A549 (cell line): ENCODE measurements around the gene DVL2. TPM values are rescaled to one million over a fixed set of nuclear protein-coding genes. Genes with fewer than 3 reads are reported as not detected.

Experiments used
- ATAC-seq, 2 experiments: fragments of 200-7000 bp in 1 of 2; fragments of >200 bp in 1 of 2; cut with Nextera tagmentation in 1 of 2; cut with Tn5 transposase in 1 of 2; 3 replicates each; pipeline versions ENCODE4 v1.8.0 to v1.9.1; 2018 to 2020; ENCODE audit warnings: mild to moderate bottlenecking in 1 of 2, moderate library complexity in 1 of 2
- CTCF ChIA-PET: fragments of 300-600 bp; sonication (Branson Sonifier 250); formaldehyde crosslinking; extraction: SDS; loops from one replicate; lab custom pipeline; 2021; ENCODE audit warnings: antibody characterized with exemption, inconsistent platforms; lab: Yijun Ruan, JAX
- POLR2A ChIA-PET: fragments of 350-600 bp; formaldehyde crosslinking; extraction: SDS; loops from one replicate; lab custom pipeline; 2021; ENCODE audit warnings: antibody characterized with exemption, inconsistent platforms; lab: Yijun Ruan, JAX
- DNase-seq, 2 experiments: peaks; one replicate each; pipeline versions ENCODE4 v3.0.0 to v3.0.0-alpha.2; 2011 to 2016; ENCODE audit warnings: low read depth in 1 of 2, low spot score in 1 of 2
- FAIRE-seq: peaks from 2 replicates; lab custom pipeline; 2011; peaks lifted over from hg19 to GRCh38; lab: Jason Lieb, UNC
- H3K27ac ChIP-seq, 2 experiments: fragments of >200 bp; sonication (Bioruptor Twin); formaldehyde crosslinking; 3 replicates each; pipeline ENCODE4 v1.5.1; 2016 to 2017
- H3K4me1 ChIP-seq: fragments of >200 bp; sonication (Bioruptor Twin); formaldehyde crosslinking; 3 replicates; pipeline ENCODE4 v1.6.1; 2016
- H3K4me2 ChIP-seq: fragments of >200 bp; sonication (Bioruptor Twin); formaldehyde crosslinking; 3 replicates; pipeline ENCODE4 v1.6.1; 2016
- H3K4me3 ChIP-seq: fragments of >200 bp; sonication (Bioruptor Twin); formaldehyde crosslinking; 3 replicates; pipeline ENCODE4 v1.5.1; 2016
- H3K9me3 ChIP-seq: fragments of >200 bp; sonication (Bioruptor Twin); formaldehyde crosslinking; 3 replicates; pipeline ENCODE4 v1.6.1; 2016
- CHD2 ChIP-seq: fragments of 150-350 bp; IDR thresholded peaks from 2 replicates; pipeline ENCODE4 v1.6.1; 2014; ENCODE audit warnings: low read length; ENCODE audit not compliant: partially characterized antibody
- EHMT2 ChIP-seq: fragments of 200-600 bp; sonication (generic); IDR thresholded peaks from 2 replicates; pipeline ENCODE4 v1.6.1; 2016; ENCODE audit warnings: antibody characterized with exemption, low read depth, mild to moderate bottlenecking, moderate library complexity
- EP300 ChIP-seq, 2 experiments: fragments of >200 bp; sonication (Bioruptor Twin); formaldehyde crosslinking; IDR thresholded peaks; 2 replicates in 1 of 2; 3 replicates in 1 of 2; pipeline ENCODE4 v1.6.1; 2016 to 2017
- FOSB ChIP-seq: fragments of 250-450 bp; sonication (Bioruptor Pico); IDR thresholded peaks from 2 replicates; pipeline ENCODE4 v1.5.0; 2020; ENCODE audit warnings: mild to moderate bottlenecking, moderate library complexity
- GATA3 ChIP-seq: IDR thresholded peaks from 2 replicates; pipeline ENCODE4 v1.6.1; 2012; ENCODE audit warnings: borderline replicate concordance
- HDAC2 ChIP-seq: fragments of 200-600 bp; sonication (generic); IDR thresholded peaks from 2 replicates; pipeline ENCODE4 v1.6.1; 2016
- HES2 ChIP-seq: fragments of >200 bp; sonication (Bioruptor Twin); formaldehyde crosslinking; IDR thresholded peaks from 2 replicates; pipeline ENCODE4 v1.6.1; 2016
- HOXB13 ChIP-seq: fragments of 250-450 bp; sonication (Bioruptor Pico); IDR thresholded peaks from 2 replicates; pipeline ENCODE4 v1.5.0; 2020; ENCODE audit warnings: low read depth, mild to moderate bottlenecking, moderate library complexity
- HOXB5 ChIP-seq: fragments of 250-450 bp; sonication (Bioruptor Pico); IDR thresholded peaks from 2 replicates; pipeline ENCODE4 v1.5.0; 2020; ENCODE audit warnings: mild to moderate bottlenecking, moderate library complexity
- JUN ChIP-seq, 2 experiments: fragments of >200 bp; sonication (Bioruptor Twin); formaldehyde crosslinking; IDR thresholded peaks; 2 replicates in 1 of 2; 3 replicates in 1 of 2; pipeline ENCODE4 v1.6.1; 2016 to 2017
- JUNB ChIP-seq: fragments of >200 bp; sonication (Bioruptor Twin); formaldehyde crosslinking; IDR thresholded peaks from 2 replicates; pipeline ENCODE4 v1.6.1; 2016
- MYC ChIP-seq: IDR thresholded peaks from 2 replicates; pipeline ENCODE4 v1.6.1; 2012; ENCODE audit warnings: mild to moderate bottlenecking, inconsistent platforms, low read length, improper control_type of control experiment, borderline replicate concordance
- PHF8 ChIP-seq: fragments of 200-600 bp; sonication (generic); IDR thresholded peaks from 2 replicates; pipeline ENCODE4 v1.6.1; 2016; ENCODE audit warnings: low read depth, mild to moderate bottlenecking, antibody characterized with exemption, moderate library complexity, borderline replicate concordance
- POLR2AphosphoS2 ChIP-seq: conservative IDR thresholded peaks from 2 replicates; pipeline ENCODE4 v1.6.1; 2012; ENCODE audit warnings: low read length, improper control_type of control experiment, inconsistent platforms
- TFCP2L1 ChIP-seq: fragments of 250-450 bp; sonication (Bioruptor Pico); IDR thresholded peaks from 2 replicates; pipeline ENCODE4 v1.5.0; 2021; ENCODE audit warnings: mild to moderate bottlenecking
- WGBS: methylation state at CpG from one replicate; pipeline ENCODE4 v1.1.6; 2017; ENCODE audit errors: missing lambda C conversion rate; 5-methylcytosine and 5-hydroxymethylcytosine counted together
- polyA plus RNA-seq, 4 experiments: library from polyadenylated mRNA; depleted of rRNA in 3 of 4; stranded (reverse); fragments of >200 nt; fragmentation: RNase III in 1 of 4; extraction: RNeasy Plus Mini Kit Qiagen cat#74134 plus additional on column Dnase treatment in 1 of 4; gene quantifications; 2 replicates in 3 of 4; 3 replicates in 1 of 4; pipeline ENCODE4 v1.2.3, GENCODE V29; 2011 to 2017
- TF ChIP-seq, protein P1 (sequence below): fragments of 450-650 bp; IDR thresholded peaks from 2 replicates; pipeline ENCODE4 v1.6.1; 2014; ENCODE audit warnings: antibody characterized with exemption

DVL2 gene
- polyA plus RNA-seq, 2 of the 4 experiments (the other 2 are of a cell fraction), result 5.7 to 40.4 TPM

- Histone ChIP-seq H3K27ac (peak overlapping the region; percentile 88 to 98), H3K4me3 (peak overlapping the region; percentile 74), H3K4me2 (peak overlapping the region; percentile 86)
- no peak; a peak in 2 of 6 replicates for ATAC-seq
- FAIRE-seq, result no peak
- DNase-seq, result no peak
- TF ChIP-seq MYC (no peak), TFCP2L1 (CRISPR knock-in tag) (0 out of 2 replicates have a peak, but pooled peaks have one; percentile 51)
- TF ChIP-seq, all 56 proteins: peak for 1
- ChIA-PET POLR2A (interaction anchor here (0.8 to 2.7 kb wide), 5 partner anchors 10 to 44 kb away, joined by 4 to 63 read pairs (median 4); partner anchors contain the start of genes DVL2, GABARAP and PHF23), CTCF (interaction anchor here (1.0 to 10.0 kb wide), 11 partner anchors 10 to 341 kb away, joined by 3 to 169 read pairs (median 7); partner anchors contain the start of genes DVL2, GABARAP, PHF23 and SLC2A4)
- WGBS, result 26% methylated on average over 12 of the region's 12 CpGs
- Histone ChIP-seq H3K9me3 (no peaks in the 10 kb centered on the region), H3K4me1 (peaks cover 52% of the 10 kb centered on the region)
Observed at GRCh38 chr17:7219229-7219811, 15.0 kb downstream of the DVL2 start.

DNA sequence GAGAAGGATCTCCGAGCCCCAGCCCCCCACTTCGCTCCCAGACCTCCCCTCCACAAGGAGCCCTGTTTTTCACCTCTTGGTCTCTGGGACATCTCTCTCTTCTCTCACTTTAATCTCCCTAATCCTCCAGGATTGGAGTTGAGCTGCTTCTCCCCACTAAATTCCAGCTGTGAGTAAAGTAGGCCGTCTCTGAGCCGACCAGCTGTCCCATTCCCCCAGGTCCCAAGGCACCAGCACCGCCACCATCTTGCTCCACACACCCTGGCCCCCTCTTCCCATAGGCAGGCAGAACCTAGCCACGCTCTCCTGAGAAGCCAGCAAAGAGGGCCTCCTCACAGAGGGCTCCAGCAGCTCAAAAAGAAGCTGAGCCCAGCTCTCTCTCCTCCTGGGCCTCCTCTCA, 15.6 kb downstream of the DVL2 start:
- POLR2A ChIA-PET, result interaction anchor here (0.8 to 2.7 kb wide), 3 partner anchors 18 to 45 kb away, joined by 4 to 63 read pairs (median 4); partner anchors contain the start of genes DVL2, GABARAP and PHF23
- FAIRE-seq (no peak), ATAC-seq (no peak), DNase-seq (no peak)
- TF ChIP-seq GATA3, result no peak
- TF ChIP-seq PHF8, result no peak
- TF ChIP-seq JUNB, result no peak
- TF ChIP-seq HDAC2, result no peak
- TF ChIP-seq HES2, result no peak
- TF ChIP-seq HOXB5 (CRISPR knock-in tag), result no peak
- no peak for TF ChIP-seq EP300 (IDR thresholded peaks at IDR 0.05)
- TF ChIP-seq EHMT2, result no peak
- Histone ChIP-seq H3K4me1 (peaks cover 53% of the 10 kb centered on the region), H3K27ac (peak overlapping the region; percentile 88 to 98; a peak in 5 of 6 replicates), H3K9me3 (no peaks in the 10 kb centered on the region), H3K4me2 (peak overlapping the region; percentile 86), H3K4me3 (no peak overlapping the region)
- CTCF ChIA-PET, result interaction anchor here (1.0 to 10.0 kb wide), 9 partner anchors 16 to 173 kb away, joined by 3 to 169 read pairs (median 6); partner anchors contain the start of genes DVL2, GABARAP, PHF23 and SLC2A4
- 88% methylated on average over 6 of the region's 6 CpGs for WGBS

DNA sequence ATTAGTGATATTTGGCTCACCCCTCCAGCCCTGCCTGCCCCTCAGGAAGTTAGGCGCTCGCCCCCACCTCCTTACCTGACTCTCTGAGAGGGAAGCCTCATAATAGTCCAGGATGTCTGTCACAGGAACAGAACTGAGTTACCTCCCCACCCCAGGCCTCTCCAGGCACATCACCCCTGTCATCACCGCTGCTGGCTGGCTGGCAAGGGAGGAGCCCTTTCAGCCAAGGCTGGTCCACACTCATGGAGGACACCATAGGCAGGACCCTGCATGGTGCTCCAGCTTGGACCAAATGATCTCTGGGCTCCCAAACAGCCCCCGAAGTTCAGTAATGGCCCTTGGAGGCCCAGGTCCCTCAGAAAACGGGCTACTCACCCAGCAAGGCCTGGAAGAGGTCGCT, 16.2 kb downstream of the DVL2 start:
- Histone ChIP-seq H3K27ac (peak overlapping the region; percentile 73 to 98; a peak in 5 of 6 replicates), H3K9me3 (no peaks in the 10 kb centered on the region), H3K4me2 (peak overlapping the region; percentile 96), H3K4me1 (peaks cover 56% of the 10 kb centered on the region), H3K4me3 (no peak overlapping the region)
- WGBS, result 68% methylated on average over 5 of the region's 6 CpGs
- CTCF ChIA-PET, result interaction anchor here (0.8 to 10.0 kb wide), 5 partner anchors 19 to 173 kb away, joined by 3 to 169 read pairs (median 16); partner anchors contain the start of genes DVL2, GABARAP and PHF23
- DNase-seq, result no peak
- POLR2A ChIA-PET, result interaction anchor here (0.5 to 1.6 kb wide), 3 partner anchors 16 to 457 kb away, joined by 3 to 10 read pairs (median 3); partner anchors contain the start of genes DVL2 and TMEM256
- no peak for ATAC-seq
- TF ChIP-seq TFCP2L1 (CRISPR knock-in tag) (no peak), FOSB (CRISPR knock-in tag) (no peak)
- TF ChIP-seq, protein P1, sequence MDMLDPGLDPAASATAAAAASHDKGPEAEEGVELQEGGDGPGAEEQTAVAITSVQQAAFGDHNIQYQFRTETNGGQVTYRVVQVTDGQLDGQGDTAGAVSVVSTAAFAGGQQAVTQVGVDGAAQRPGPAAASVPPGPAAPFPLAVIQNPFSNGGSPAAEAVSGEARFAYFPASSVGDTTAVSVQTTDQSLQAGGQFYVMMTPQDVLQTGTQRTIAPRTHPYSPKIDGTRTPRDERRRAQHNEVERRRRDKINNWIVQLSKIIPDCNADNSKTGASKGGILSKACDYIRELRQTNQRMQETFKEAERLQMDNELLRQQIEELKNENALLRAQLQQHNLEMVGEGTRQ, result no peak
- no peak for FAIRE-seq

- Histone ChIP-seq H3K4me1 (peaks cover 56% of the 10 kb centered on the region), H3K4me3 (peak overlapping the region; percentile 51)
- no peak for FAIRE-seq
- TF ChIP-seq EP300 (IDR thresholded peaks at IDR 0.05) (no peak), HOXB13 (CRISPR knock-in tag) (no peak), CHD2 (no peak), JUN (IDR thresholded peaks at IDR 0.05) (no peak), POLR2AphosphoS2 (no peak), JUNB (no peak), FOSB (CRISPR knock-in tag) (no peak)
- TF ChIP-seq, protein P1, result no peak
- TF ChIP-seq, all 56 proteins: peak for 0
- 19% methylated on average over 14 of the region's 32 CpGs for WGBS
- no peak for ATAC-seq
- Histone ChIP-seq H3K4me2 (peak overlapping the region; percentile 96), H3K9me3 (no peaks in the 10 kb centered on the region), H3K27ac (peak overlapping the region; percentile 73 to 98)
- ChIA-PET CTCF (interaction anchor here (0.8 to 10.0 kb wide), 6 partner anchors 20 to 172 kb away, joined by 3 to 169 read pairs (median 14); partner anchors contain the start of genes DVL2, GABARAP and PHF23), POLR2A (interaction anchor here (0.5 to 1.6 kb wide), 5 partner anchors 17 to 186 kb away, joined by 3 to 10 read pairs (median 3); partner anchors contain the start of genes DVL2 and TMEM256)
- peak; percentile 74 to 76 for DNase-seq
Observed at GRCh38 chr17:7217113-7217987, 17.0 kb downstream of the DVL2 start.
